Measurements from ENCODE around the gene IL20RB. TPM values are rescaled to one million over a fixed set of nuclear protein-coding genes. Genes with fewer than 3 reads are reported as not detected.

IL20RB gene, protein sequence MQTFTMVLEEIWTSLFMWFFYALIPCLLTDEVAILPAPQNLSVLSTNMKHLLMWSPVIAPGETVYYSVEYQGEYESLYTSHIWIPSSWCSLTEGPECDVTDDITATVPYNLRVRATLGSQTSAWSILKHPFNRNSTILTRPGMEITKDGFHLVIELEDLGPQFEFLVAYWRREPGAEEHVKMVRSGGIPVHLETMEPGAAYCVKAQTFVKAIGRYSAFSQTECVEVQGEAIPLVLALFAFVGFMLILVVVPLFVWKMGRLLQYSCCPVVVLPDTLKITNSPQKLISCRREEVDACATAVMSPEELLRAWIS
- total RNA-seq: 1 to 10 TPM; 1.3 to 1.9 TPM

DNA sequence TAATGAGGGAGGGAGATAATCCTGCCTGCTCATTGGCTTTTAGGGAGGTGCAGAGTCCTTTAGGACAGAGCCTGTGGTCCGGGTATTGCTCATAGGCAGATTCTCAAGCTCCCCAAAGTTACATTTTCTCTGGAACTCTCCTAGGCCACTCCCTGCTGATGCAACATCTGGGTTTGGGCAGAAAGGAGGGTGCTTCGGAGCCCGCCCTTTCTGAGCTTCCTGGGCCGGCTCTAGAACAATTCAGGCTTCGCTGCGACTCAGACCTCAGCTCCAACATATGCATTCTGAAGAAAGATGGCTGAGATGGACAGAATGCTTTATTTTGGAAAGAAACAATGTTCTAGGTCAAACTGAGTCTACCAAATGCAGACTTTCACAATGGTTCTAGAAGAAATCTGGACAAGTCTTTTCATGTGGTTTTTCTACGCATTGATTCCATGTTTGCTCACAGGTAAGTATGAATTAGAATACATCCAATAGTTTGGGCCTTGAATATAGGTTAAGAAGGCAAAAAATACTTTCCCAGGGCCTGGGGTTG is at the start of gene IL20RB:
Gene IL20RB, plus strand, starts transcription at position 233 of the 538 bp plus-strand sequence. Its CDS starts 131 bp downstream, at position 364.
- POLR2A ChIA-PET: interaction anchor here (1.2 kb wide), 1 partner anchor 205 kb away, joined by 4 read pairs; no protein-coding TSS in a partner anchor

GRCh38 chr3:136908297-136908696 is 49.5 kb upstream of the IL20RB start:
- no peak for DNase-seq
- no peak overlapping the region for H3K27ac Mint-ChIP-seq
- no peak overlapping the region for H3K4me3 Mint-ChIP-seq
- POLR2A ChIA-PET: no interaction called here
- peaks cover 48% of the 10 kb centered on the region for H3K36me3 Mint-ChIP-seq
- H3K4me1 Mint-ChIP-seq: peaks cover 26% of the 10 kb centered on the region
- H3K9me3 Mint-ChIP-seq: peaks cover 10% of the 10 kb centered on the region
- no peak for ATAC-seq (ENCODE audit: low read depth)
- H3K27me3 Mint-ChIP-seq: no peaks in the 10 kb centered on the region

More for the DNA sequence above, at the start of gene IL20RB:
- ATAC-seq (ENCODE audit: low read depth) (no peak), DNase-seq (no peak)
- H3K27me3 Mint-ChIP-seq: no peaks in the 10 kb centered on the region
- peaks cover 7% of the 10 kb centered on the region for H3K4me1 Mint-ChIP-seq
- no peak within 1 kb of the TSS for H3K27ac Mint-ChIP-seq
- peaks cover 15% of the 10 kb centered on the region for H3K36me3 Mint-ChIP-seq
- H3K9me3 Mint-ChIP-seq: no peaks in the 10 kb centered on the region
- H3K4me3 Mint-ChIP-seq: no peak within 1 kb of the TSS

DNA sequence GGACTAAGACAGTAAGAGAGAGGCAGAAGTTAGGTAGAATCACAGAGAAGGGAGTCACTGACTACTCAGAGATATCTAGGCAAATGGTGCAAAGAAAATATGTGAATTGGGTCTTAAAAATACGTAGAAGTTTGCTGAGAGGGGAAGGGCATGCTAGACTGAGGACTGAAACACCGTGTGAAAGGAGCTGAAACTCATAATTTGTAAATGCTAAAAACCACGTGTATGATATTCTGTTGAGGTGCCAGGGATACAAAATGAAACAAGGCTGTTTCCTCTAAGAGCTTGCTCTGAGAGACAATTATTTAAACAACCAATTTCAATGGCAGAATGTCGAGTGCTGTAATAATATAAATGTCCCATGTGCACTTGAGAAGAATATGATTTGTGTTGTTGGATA is 48.6 kb upstream of the IL20RB start:
- ATAC-seq (ENCODE audit: low read depth) (no peak), DNase-seq (no peak)
- Mint-ChIP-seq H3K4me1 (peaks cover 26% of the 10 kb centered on the region), H3K27ac (no peak overlapping the region), H3K27me3 (no peaks in the 10 kb centered on the region), H3K9me3 (peaks cover 8% of the 10 kb centered on the region), H3K4me3 (no peak overlapping the region), H3K36me3 (peaks cover 50% of the 10 kb centered on the region)
- POLR2A ChIA-PET: no interaction called here

- Mint-ChIP-seq H3K4me1 (peaks cover 31% of the 10 kb centered on the region), H3K27me3 (no peaks in the 10 kb centered on the region), H3K9me3 (peaks cover 6% of the 10 kb centered on the region), H3K27ac (no peak overlapping the region), H3K4me3 (no peak overlapping the region), H3K36me3 (peaks cover 50% of the 10 kb centered on the region)
- POLR2A ChIA-PET: interaction anchor here (1.6 kb wide), 1 partner anchor 12 kb away, joined by 3 read pairs; no protein-coding TSS in a partner anchor
- DNase-seq (no peak), ATAC-seq (ENCODE audit: low read depth) (no peak)
These were observed 47.1 kb upstream of the IL20RB start for GRCh38 chr3:136910697-136911096.

- DNase-seq (no peak), ATAC-seq (ENCODE audit: low read depth) (no peak)
- Mint-ChIP-seq H3K4me1 (peaks cover 30% of the 10 kb centered on the region), H3K4me3 (no peak overlapping the region), H3K36me3 (peaks cover 44% of the 10 kb centered on the region), H3K27me3 (no peaks in the 10 kb centered on the region), H3K9me3 (peaks cover 6% of the 10 kb centered on the region), H3K27ac (no peak overlapping the region)
- POLR2A ChIA-PET: no interaction called here
These were observed 44.6 kb upstream of the IL20RB start for GRCh38 chr3:136913168-136913567.

GRCh38 chr3:136914739-136915138 is 43.0 kb upstream of the IL20RB start:
- Mint-ChIP-seq H3K27ac (no peak overlapping the region), H3K27me3 (no peaks in the 10 kb centered on the region), H3K9me3 (peaks cover 6% of the 10 kb centered on the region), H3K4me3 (no peak overlapping the region), H3K36me3 (peaks cover 43% of the 10 kb centered on the region), H3K4me1 (peaks cover 33% of the 10 kb centered on the region)
- DNase-seq (no peak), ATAC-seq (ENCODE audit: low read depth) (no peak)
- POLR2A ChIA-PET: no interaction called here

DNA sequence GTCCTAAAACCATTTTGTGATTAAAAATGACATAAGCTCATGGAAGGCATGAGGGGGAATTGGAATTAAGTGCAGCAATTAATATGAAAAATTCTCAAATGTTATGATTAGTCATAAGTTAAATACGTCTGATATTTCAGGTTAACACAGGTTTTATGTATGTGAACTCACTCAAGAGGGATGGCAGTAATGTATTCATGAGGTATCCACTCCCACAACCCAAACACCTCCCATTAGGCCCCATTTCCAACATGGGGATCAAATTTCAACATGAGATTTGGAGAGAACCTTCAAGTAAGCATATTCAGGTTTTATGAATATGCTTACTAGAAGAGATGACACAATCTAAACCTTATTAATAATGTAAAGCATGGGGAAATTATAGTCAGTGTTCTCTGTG is 41.6 kb upstream of the IL20RB start:
- Mint-ChIP-seq H3K27me3 (no peaks in the 10 kb centered on the region), H3K9me3 (peaks cover 6% of the 10 kb centered on the region), H3K4me3 (no peak overlapping the region), H3K36me3 (peaks cover 44% of the 10 kb centered on the region), H3K27ac (no peak overlapping the region), H3K4me1 (peaks cover 40% of the 10 kb centered on the region)
- POLR2A ChIA-PET: no interaction called here
- DNase-seq (no peak), ATAC-seq (ENCODE audit: low read depth) (no peak)

GRCh38 chr3:136919799-136920580 is 37.8 kb upstream of the IL20RB start:
- H3K4me3 Mint-ChIP-seq: peak overlapping the region; percentile 51
- peak overlapping the region; percentile 32 for H3K27ac Mint-ChIP-seq
- peaks cover 50% of the 10 kb centered on the region for H3K4me1 Mint-ChIP-seq
- POLR2A ChIA-PET: interaction anchor here (1.0 to 1.3 kb wide), 2 partner anchors 58 to 168 kb away, joined by 4 to 9 read pairs; partner anchors contain the start of genes NCK1 and STAG1
- peaks cover 29% of the 10 kb centered on the region for H3K36me3 Mint-ChIP-seq
- no peaks in the 10 kb centered on the region for H3K27me3 Mint-ChIP-seq
- peaks cover 4% of the 10 kb centered on the region for H3K9me3 Mint-ChIP-seq
- DNase-seq: no peak
- ATAC-seq (ENCODE audit: low read depth): peak; percentile 81

DNA sequence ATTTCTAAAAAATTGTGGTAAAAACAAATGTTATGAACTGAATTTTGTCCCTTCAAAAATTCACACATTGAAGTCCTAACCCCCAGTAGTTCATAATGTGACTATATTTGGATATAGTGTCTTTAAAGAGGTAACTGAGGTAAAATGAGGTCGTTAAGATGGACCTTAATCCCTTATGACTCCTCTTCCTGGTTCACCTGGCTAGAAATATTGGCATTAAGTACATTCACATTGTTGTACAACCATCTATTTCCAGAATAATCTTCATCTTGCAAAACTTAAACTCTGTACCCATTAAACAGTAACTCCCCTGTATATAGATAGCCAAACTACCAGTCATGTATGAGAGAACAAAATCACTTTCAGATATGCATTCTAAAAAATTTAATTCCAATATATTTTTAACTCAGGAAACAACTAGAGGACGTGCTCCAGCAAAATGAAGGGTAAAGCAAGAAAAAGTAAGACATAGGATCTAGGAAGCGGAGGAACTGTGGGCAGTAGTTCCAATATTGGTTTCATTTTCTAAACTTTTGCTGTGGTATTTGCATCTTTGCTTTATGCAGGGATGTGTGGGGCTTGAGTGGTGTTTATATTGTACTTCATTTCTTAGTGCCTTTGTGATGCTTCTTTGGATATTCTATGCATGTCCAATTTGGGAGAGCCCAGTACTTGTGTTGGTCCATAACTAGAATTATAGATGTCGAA is 36.7 kb upstream of the IL20RB start:
- POLR2A ChIA-PET: no interaction called here
- Mint-ChIP-seq H3K36me3 (peaks cover 21% of the 10 kb centered on the region), H3K27ac (peak overlapping the region; percentile 65), H3K9me3 (peaks cover 3% of the 10 kb centered on the region), H3K4me1 (peaks cover 46% of the 10 kb centered on the region), H3K27me3 (no peaks in the 10 kb centered on the region), H3K4me3 (peak overlapping the region; percentile 40)
- peak; percentile 32 for ATAC-seq (ENCODE audit: low read depth)
- DNase-seq: no peak

- H3K9me3 Mint-ChIP-seq: peaks cover 3% of the 10 kb centered on the region
- no peak overlapping the region for H3K4me3 Mint-ChIP-seq
- DNase-seq (no peak), ATAC-seq (ENCODE audit: low read depth) (no peak)
- POLR2A ChIA-PET: no interaction called here
- no peak overlapping the region for H3K27ac Mint-ChIP-seq
- H3K27me3 Mint-ChIP-seq: no peaks in the 10 kb centered on the region
- peaks cover 20% of the 10 kb centered on the region for H3K4me1 Mint-ChIP-seq
- H3K36me3 Mint-ChIP-seq: peaks cover 38% of the 10 kb centered on the region
These were observed 32.2 kb upstream of the IL20RB start for GRCh38 chr3:136925425-136926190.

DNA sequence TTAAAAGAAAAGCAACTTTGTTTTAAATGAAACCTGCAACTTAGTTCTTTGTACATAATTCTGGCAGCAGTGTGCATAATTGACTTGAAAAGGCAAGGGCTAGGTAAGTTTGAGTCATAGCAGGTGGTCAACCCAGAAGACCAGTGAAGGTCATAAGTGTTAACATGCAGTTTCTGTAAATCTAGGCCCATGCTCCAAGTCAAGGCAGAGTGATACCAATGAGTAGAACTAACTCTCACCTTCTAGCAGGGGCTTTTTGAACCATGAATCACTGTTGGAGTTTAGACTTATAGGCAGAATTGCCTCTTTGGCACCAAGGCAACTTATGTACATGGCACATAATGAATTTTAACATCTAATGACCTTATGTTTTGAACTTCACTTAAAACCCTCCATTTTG is 29.5 kb upstream of the IL20RB start:
- ATAC-seq (ENCODE audit: low read depth): no peak
- Mint-ChIP-seq H3K4me3 (no peak overlapping the region), H3K4me1 (peaks cover 11% of the 10 kb centered on the region), H3K36me3 (peaks cover 30% of the 10 kb centered on the region), H3K9me3 (no peaks in the 10 kb centered on the region), H3K27me3 (no peaks in the 10 kb centered on the region), H3K27ac (no peak overlapping the region)
- DNase-seq: no peak
- POLR2A ChIA-PET: no interaction called here

DNA sequence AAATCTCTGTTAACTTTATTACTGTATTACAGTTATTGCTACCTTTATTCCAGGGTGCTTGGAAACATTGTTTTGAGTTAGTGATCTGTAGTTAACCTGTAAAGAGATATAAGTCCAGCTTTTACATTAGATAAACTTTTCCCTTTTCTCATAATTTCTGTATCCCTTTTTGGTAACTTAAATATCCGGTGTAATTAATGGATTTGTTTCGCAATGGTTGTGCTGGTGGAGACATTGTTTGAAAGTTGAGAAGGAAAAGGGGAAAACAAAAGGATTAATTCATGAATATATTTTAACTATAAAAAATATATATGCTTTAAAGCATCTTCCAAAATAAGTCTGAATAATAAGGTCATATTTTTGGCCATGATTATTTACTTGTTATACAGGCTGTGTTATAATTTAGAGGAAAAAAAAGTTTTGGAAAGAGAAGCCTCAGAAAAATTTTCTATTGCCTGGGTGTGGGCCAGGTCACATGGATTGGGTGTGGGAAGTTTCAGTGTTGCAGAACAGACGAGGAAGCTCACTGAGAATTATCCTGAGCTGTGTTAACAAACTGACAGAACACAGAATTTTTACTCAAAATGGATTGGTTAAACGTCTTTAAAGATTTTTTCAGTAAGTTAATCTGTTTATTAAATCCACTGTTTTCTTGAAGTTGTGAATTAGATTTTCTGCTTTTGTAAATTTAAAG is 27.7 kb upstream of the IL20RB start:
- ATAC-seq (ENCODE audit: low read depth) (no peak), DNase-seq (no peak)
- Mint-ChIP-seq H3K9me3 (no peaks in the 10 kb centered on the region), H3K4me3 (no peak overlapping the region), H3K36me3 (peaks cover 45% of the 10 kb centered on the region), H3K27me3 (no peaks in the 10 kb centered on the region), H3K27ac (no peak overlapping the region), H3K4me1 (peaks cover 6% of the 10 kb centered on the region)
- POLR2A ChIA-PET: no interaction called here

All from activated naive CD8-positive, alpha-beta T cell treated with anti-CD3 and anti-CD28 coated beads, Interleukin-2, amount 10 ng/mL, durations not matched to agents 7 days and 5 days (primary cell).